GM10248 (cell line): ENCODE results near the gene CHST12.

ENCODE experiments used
- CTCF ChIA-PET: fragments of 300-600 bp; sonication (Branson Sonifier 250); formaldehyde crosslinking; extraction: SDS; loops from one replicate; lab custom pipeline; 2021; ENCODE audit warnings: antibody characterized with exemption; lab: Yijun Ruan, JAX
- POLR2A ChIA-PET: fragments of 350-650 bp; sonication (Branson Sonifier 250); formaldehyde crosslinking; extraction: SDS; loops from one replicate; lab custom pipeline; 2020; ENCODE audit warnings: antibody characterized with exemption; lab: Yijun Ruan, JAX
- DNase-seq: peaks from one replicate; pipeline ENCODE4 v3.0.0; 2012; ENCODE audit errors: extremely low spot score
- TF ChIP-seq, protein P1 (sequence below): IDR thresholded peaks from 2 replicates; pipeline ENCODE4 v1.5.1; 2012; ENCODE audit warnings: mild to moderate bottlenecking, low read depth; ENCODE audit errors: extremely low read depth, missing control alignments, control extremely low read depth

The CHST12 gene

DNA sequence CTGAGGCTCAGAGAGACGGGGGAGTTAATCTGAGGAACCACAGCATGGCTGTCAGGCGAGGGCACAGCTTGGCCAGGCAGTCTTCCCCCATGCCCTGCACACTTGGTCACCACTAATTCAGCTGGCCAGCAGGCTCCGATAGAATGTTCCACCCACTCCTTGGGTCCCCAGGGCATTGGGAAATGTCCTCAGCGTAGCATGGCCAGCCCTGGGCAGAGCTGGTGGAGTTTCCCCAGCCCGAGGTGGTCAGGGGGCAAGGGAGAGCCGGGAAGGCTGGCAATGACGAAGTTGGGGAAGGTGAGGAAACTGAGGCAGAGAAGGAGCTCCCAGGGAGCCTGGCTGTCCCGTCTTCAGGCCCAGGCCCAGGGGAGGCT, 84.8 kb downstream of the CHST12 start:
- ChIA-PET POLR2A (no interaction called here), CTCF (interaction anchor here (1.1 kb wide), 1 partner anchor 13 kb away, joined by 4 read pairs; no protein-coding TSS in a partner anchor)
- no peak for DNase-seq
- TF ChIP-seq, protein P1, sequence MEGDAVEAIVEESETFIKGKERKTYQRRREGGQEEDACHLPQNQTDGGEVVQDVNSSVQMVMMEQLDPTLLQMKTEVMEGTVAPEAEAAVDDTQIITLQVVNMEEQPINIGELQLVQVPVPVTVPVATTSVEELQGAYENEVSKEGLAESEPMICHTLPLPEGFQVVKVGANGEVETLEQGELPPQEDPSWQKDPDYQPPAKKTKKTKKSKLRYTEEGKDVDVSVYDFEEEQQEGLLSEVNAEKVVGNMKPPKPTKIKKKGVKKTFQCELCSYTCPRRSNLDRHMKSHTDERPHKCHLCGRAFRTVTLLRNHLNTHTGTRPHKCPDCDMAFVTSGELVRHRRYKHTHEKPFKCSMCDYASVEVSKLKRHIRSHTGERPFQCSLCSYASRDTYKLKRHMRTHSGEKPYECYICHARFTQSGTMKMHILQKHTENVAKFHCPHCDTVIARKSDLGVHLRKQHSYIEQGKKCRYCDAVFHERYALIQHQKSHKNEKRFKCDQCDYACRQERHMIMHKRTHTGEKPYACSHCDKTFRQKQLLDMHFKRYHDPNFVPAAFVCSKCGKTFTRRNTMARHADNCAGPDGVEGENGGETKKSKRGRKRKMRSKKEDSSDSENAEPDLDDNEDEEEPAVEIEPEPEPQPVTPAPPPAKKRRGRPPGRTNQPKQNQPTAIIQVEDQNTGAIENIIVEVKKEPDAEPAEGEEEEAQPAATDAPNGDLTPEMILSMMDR: no peak

DNA sequence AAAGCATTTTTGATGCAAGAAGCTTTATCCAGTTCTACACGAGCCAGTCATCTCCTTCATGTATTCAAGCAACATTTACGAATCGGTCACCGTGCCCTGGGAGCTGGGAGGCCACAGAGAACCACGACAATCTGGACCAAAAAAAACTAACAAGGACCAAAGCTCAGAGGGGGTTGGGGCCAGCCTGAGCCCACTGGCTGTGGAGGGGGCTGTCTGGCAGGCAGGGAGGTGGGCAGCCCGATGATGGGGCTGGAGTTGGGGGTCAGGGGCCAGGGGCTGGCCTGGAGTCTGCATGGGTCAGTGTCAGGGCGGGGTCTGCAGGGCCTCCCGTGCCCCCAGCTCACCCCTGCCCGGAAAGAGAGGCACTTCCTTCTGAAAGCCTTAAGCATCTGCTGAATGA, 85.3 kb downstream of the CHST12 start:
- POLR2A ChIA-PET: no interaction called here
- DNase-seq: no peak
- TF ChIP-seq, protein P1: no peak
- CTCF ChIA-PET: interaction anchor here (1.1 kb wide), 1 partner anchor 12 kb away, joined by 4 read pairs; no protein-coding TSS in a partner anchor

GRCh38 chr7:2490181-2490651, 86.8 kb downstream of the CHST12 start:
- TF ChIP-seq, protein P1: no peak
- DNase-seq: no peak
- POLR2A ChIA-PET: no interaction called here
- CTCF ChIA-PET: no interaction called here

DNA sequence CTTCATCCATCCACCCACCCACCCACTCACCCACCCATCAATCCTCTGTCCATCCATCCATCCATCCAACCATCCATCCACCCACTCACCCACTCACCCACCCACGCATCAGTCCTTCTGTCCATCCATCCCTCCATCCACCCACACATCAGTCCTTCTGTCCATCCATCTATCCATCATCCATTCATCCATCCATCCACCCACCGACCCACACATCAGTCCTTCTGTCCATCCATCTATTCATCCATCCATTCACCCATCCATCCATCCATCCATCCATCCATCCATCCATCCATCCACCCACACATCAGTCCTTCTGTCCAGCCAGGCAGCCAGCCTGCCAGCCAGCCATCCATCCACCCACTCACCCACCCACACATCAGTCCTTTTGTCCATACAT, 88.6 kb downstream of the CHST12 start:
- DNase-seq: no peak
- ChIA-PET POLR2A (no interaction called here), CTCF (interaction anchor here (1.4 kb wide), 1 partner anchor 23 kb away, joined by 5 read pairs; no protein-coding TSS in a partner anchor)

DNA sequence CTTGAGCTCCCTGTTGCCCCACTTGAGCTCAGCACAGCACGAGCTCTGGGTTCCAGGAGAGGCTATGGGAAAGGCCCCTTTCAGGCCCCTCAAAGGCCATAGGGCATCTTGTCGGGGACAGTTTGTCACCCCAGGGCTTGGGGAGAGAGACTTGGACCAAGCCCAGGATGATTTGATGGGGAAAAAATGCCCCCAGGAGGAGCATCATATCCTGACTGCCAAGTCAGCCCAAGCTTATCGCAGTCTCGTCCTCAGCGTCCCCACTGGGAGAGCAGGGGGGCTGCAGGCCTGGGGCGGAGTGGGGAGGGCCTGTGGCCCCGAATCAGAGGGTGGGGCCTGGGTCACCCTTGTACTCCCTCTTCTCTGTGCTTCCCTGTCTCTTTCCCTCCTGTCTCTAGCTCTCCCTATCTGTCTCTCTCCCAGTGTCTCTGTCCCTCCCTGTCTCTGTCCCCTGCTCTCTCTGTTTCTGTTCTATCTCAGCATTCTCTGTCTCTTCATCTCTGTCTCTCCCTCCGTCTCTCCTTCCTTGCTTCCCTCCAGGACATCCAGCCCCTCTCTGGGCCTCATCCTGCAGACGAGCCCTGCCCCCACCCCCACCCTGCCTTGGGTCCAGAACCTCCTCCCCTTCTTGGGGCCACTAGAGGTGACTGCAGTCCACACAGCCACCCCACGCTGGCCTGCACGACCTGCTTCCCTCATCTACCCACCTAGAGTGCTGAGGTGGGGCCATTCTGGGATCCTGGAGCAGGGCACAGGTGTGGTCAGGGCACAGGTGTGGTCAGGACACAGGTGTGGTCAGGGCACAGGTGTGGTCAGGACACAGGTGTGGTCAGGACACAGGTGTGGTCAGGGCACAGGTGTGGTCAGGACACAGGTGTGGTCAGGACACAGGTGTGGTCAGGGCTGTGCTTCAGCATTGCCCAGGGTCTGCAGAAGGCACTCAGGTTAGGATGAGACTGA, 90.1 kb downstream of the CHST12 start:
- ChIA-PET POLR2A (no interaction called here), CTCF (interaction anchor here (1.4 kb wide), 2 partner anchors 25 to 43 kb away, joined by 3 to 5 read pairs; no protein-coding TSS in a partner anchor)
- TF ChIP-seq, protein P1: no peak
- no peak for DNase-seq

More for the DNA sequence above, 88.6 kb downstream of the CHST12 start:
- TF ChIP-seq, protein P1: no peak

DNA sequence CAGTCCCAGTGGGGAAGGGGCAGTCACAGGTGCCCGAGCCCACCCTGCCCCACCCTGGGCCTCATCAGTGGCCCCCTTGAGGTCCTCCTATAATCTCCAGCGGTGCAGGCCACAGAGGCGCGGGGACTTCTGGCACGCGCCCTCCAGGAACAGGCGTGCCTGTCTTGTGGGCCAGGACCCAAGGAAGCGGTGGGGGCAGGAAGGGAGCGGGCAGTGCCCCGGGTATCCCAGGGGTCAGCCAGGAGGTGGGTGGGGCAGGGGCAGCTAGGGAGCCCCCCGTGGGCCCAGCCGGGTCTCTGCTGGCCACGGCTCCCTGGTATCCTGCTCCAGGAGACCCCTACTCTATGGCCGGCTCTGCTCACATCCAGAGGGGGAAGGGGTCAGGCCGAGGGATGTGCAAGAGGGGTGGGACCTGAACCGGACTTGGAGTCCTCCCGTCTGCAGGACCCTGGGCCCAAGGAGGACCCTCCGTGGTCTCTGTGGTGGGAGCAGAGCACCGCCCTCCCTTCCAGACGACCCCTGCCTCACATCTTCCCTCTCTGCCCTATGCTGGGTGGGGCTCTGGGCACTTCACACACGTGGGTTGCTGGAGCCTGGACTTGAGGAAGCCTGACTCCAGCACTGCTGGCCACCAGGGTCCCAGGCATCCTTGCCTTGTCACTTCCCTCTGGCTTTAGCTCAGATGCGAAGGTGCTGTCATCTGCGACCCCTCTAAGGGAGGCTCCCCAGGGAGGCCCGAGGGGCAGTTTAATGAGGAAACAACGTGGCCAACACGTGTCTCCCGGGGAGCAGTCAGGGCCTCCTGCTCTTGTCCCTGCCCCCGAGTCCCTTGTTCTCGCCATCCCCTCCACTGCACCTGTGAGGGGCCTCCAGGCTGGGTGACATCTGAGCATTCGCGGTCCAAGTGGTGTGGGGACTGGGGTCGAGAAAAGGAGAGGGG, 91.0 kb downstream of the CHST12 start:
- no peak for DNase-seq
- CTCF ChIA-PET: no interaction called here
- TF ChIP-seq, protein P1: no peak
- POLR2A ChIA-PET: no interaction called here
